AG04449 (cell line): Measurements from ENCODE around the gene PEF1.

ENCODE experiments used
- CTCF ChIA-PET: fragments of 350-600 bp; formaldehyde crosslinking; extraction: SDS; loops from one replicate; lab custom pipeline; 2021; ENCODE audit warnings: antibody characterized with exemption; lab: Yijun Ruan, JAX
- POLR2A ChIA-PET: fragments of 400-600, 350-600 bp; formaldehyde crosslinking; extraction: SDS; loops from one replicate; lab custom pipeline; 2020; ENCODE audit warnings: antibody characterized with exemption, inconsistent platforms; lab: Yijun Ruan, JAX
- DNase-seq: peaks from one replicate; pipeline ENCODE4 v3.0.0-alpha.2; 2010; ENCODE audit warnings: low read depth, low spot score
- H3K4me3 ChIP-seq: 2 replicates; pipeline ENCODE4 v1.5.1; 2011; ENCODE audit warnings: low read depth, mild to moderate bottlenecking, control low read depth, low read length
- TF ChIP-seq, protein P1 (sequence below): IDR thresholded peaks from one replicate; pipeline ENCODE4 v1.5.1; 2011; ENCODE audit warnings: mild to moderate bottlenecking, moderate library complexity, low read length, control low read depth, inconsistent platforms; ENCODE audit not compliant: insufficient read depth; ENCODE audit errors: missing control alignments

Gene PEF1

DNA sequence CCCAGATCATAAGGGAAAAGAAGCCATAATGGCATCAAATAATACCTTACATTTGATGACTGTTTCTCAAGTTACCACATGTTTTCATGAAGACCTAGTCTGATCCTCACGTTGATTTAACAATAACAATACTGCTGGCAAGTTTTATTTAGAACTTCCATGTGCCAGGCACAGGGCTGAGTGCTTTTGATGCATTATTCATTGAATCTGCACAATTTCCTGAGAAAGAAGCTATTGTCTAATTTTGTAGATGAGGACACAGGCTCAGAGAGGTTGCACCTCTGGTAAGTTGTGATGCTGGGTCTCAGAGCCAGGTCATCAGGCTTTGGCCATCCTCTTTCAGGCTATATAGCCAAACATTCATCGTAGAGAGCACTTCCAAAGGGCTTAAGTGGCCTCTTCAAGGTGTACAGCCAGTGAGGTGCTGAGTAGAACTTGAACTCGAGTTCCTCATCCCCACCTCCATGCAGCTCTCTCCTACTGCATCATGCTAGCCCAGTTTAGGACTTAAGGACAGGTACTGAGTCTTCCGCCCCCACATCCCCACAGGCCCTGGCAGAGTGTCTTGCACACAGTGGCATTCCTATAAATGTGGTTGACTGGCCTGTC lies 8.3 kb upstream of the PEF1 start:
- ChIA-PET CTCF (interaction anchor here (1.2 to 1.5 kb wide), 2 partner anchors 10 to 92 kb away, joined by 3 to 4 read pairs; no protein-coding TSS in a partner anchor), POLR2A (no interaction called here)

DNA sequence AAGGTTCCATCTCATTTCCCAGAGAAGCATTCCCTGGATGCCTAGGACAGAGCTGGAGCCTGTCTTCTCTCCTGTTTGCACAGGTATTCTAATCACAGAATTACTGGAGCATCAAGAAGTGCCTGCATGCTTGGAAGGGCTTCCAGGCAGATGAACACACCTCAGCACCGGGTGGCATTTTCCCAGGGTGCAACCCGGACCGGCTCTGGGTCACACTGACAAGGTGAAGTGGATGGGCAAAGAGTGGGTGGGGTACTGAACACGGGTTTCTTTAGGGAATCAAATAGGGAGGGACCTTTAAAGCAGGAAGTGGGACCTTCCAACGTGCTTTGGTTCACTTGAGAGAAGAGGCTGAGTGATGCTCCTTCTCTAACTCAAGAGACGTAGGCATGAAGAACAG lies 7.1 kb upstream of the PEF1 start:
- CTCF ChIA-PET, result interaction anchor here (1.5 to 1.9 kb wide), 2 partner anchors 13 to 94 kb away, joined by 3 to 16 read pairs; no protein-coding TSS in a partner anchor
- H3K4me3 ChIP-seq, result no peak overlapping the region
- DNase-seq, result no peak
- POLR2A ChIA-PET, result no interaction called here
- TF ChIP-seq, protein P1, sequence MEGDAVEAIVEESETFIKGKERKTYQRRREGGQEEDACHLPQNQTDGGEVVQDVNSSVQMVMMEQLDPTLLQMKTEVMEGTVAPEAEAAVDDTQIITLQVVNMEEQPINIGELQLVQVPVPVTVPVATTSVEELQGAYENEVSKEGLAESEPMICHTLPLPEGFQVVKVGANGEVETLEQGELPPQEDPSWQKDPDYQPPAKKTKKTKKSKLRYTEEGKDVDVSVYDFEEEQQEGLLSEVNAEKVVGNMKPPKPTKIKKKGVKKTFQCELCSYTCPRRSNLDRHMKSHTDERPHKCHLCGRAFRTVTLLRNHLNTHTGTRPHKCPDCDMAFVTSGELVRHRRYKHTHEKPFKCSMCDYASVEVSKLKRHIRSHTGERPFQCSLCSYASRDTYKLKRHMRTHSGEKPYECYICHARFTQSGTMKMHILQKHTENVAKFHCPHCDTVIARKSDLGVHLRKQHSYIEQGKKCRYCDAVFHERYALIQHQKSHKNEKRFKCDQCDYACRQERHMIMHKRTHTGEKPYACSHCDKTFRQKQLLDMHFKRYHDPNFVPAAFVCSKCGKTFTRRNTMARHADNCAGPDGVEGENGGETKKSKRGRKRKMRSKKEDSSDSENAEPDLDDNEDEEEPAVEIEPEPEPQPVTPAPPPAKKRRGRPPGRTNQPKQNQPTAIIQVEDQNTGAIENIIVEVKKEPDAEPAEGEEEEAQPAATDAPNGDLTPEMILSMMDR, result no peak

More for the DNA sequence above, 8.3 kb upstream of the PEF1 start:
- no peak overlapping the region for H3K4me3 ChIP-seq
- TF ChIP-seq, protein P1, result no peak
- DNase-seq, result no peak

DNA sequence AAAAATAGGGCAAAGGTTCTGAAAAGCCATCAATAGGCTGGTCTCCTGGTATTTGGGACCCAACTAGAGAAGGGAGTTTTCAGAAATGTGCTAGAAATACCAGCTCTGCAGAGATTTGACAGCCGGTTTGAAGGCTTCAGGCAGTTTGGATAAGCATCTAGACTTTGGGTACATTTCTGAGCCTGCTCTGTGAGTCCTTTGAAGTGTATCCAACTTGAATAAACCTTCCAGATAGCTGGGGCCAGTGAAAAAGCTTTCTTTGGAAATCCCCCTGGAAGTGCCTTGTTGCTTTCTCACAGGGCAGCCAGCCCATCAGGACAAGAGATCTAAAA lies 6.4 kb upstream of the PEF1 start:
- CTCF ChIA-PET, result interaction anchor here (0.6 to 1.9 kb wide), 7 partner anchors 13 to 410 kb away, joined by 3 to 16 read pairs (median 3); no protein-coding TSS in a partner anchor

DNA sequence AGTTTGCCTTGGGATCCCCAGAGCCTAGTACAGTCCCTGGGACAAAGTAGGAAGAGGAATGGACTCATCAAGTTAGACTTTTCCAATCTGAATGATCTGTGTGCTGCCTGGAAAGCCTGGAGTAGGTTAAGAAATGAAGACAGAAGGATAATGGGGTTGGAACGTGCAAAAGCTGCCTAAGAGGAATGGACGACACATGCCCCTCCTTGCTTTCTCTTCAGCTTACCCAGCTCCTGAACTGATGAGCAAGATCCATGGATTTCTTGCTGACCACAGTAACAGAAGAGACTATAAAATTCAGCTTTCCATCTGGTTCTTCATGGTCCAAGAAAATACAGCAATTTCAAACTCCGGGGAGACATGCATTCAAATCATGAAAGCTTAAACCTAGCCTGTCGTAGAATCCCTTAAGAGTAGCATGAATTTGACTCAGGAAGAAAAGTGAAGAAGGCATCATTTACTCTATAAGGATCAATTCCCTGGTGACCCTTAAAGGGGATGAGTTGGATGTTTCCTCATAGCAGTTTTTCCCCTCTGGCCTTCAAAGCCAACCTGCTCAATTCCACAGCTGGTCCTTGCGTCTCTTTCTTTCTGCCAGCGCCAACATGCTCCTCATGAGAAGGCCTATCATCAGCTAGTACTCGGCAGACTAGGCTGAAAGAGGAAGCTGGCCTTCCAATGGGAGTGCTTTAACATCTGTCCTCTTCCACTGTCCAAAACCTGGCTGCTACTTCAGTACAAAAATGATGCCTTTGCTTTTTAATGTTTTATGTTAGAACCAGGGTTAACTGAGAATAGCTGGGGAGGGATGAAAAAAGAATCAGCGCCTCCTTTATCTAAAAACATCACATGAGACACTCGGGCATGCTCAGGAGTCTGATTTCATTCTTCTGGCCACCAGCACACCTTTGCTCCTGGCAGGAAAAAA lies 5.7 kb upstream of the PEF1 start:
- ChIA-PET CTCF (interaction anchor here (0.6 to 1.9 kb wide), 8 partner anchors 11 to 410 kb away, joined by 3 to 16 read pairs (median 3); no protein-coding TSS in a partner anchor), POLR2A (interaction anchor here (0.8 kb wide), 1 partner anchor 8 kb away, joined by 4 read pairs; no protein-coding TSS in a partner anchor)
- no peak overlapping the region for H3K4me3 ChIP-seq
- no peak for DNase-seq
- TF ChIP-seq, protein P1, result no peak

More for the DNA sequence above, 6.4 kb upstream of the PEF1 start:
- no peak for DNase-seq
- TF ChIP-seq, protein P1, result no peak
- H3K4me3 ChIP-seq, result no peak overlapping the region
- POLR2A ChIA-PET, result no interaction called here

DNA sequence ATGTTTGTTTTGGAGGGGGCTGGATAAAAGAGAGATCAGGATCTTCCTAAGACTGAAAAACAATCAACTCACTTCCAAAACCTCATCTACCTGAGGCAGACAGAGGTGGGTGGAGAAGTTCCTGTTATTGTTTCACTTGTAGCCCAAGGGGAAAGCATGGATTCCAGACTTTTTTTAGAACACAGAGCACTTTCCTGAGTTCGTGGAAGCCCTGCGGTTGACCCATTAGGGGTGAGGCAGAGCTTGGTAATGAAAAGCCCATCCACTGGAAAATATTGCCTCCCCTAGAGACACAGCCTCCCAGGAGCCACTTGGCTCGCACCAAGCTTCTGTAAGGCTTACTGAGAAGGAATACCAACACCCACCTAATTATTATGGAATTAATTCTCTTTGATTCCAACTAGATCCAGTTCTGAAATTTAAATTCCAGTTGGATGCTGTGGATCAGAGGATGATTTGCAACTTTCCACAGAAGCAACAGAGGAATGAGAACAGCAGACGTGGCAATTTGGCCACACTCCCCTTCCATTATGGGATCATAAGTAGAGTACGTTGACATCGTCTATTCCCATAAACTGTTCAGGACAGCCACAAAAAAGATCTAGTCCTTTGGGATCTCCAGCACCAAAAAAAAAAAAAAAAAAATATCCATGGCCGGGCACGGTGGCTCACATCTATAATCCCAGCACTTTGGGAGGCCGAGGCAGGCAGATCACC lies 4.1 kb upstream of the PEF1 start:
- TF ChIP-seq, protein P1, result no peak
- CTCF ChIA-PET, result interaction anchor here (1.1 to 2.4 kb wide), 5 partner anchors 9 to 96 kb away, joined by 3 to 8 read pairs (median 4); no protein-coding TSS in a partner anchor
- DNase-seq, result no peak
- H3K4me3 ChIP-seq, result no peak overlapping the region
- POLR2A ChIA-PET, result no interaction called here
